GM18907 (cell line): ENCODE data around the gene ERLEC1.
"Not testable (repeated sequence)": the region's sequence is repeated elsewhere in the genome, so short reads cannot be mapped to it uniquely, and the experiment has no call there.

Source experiments
- ATAC-seq: cut with Tn5 transposase; IDR thresholded peaks from one replicate; pipeline ENCODE4 v1.9.1; 2021; ENCODE audit warnings: mild to moderate bottlenecking, moderate library complexity; ENCODE audit not compliant: unreplicated experiment

ERLEC1 gene

DNA sequence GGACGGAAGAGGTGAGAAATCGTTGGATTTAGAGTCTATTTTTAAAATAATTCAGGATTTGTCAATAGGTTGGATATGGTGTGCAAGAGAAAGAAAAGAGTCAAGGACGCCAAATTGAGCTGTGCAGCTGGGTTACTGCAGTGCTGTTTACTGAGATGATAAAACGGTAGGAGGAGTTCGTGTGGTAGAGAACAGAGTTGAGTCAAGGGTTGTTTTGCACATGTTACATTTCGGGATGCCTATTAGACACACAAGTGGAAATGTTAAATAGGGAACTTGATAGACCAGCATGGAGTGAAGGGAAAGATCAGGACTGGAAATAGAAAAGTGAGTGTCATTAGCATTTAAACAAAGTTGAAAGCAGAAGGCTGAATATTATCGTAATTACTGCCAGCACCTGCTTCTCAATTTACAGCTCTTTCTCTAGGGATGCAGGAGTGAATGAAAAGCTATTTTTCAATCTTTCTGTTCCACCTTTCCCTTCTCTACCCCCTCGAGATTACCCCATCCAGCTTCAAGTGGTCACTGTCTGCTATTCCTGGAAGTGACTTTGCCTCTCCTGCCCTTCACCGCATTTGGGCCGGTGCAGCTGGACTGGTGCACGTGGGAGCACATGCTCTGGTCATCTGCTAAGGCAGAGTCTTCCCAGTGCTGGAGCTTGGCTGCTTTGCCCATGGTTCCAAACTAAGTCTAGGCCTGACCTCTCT is 42.6 kb downstream of the ERLEC1 start:
- no peak for ATAC-seq

DNA sequence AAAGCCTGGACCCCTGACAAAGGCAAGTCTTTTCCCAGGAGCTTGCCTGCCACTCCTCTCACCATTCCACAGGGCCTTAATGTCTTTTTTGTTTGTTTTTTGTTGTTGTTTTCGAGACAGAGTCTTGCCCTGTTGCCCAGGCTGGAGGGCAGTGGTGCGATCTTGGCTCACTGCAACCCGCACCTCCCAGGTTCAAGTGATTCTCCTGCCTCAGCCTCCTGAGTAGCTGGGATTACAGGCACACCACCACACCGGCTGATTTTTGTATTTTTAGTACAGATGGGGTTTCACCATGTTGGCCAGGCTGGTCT is 43.1 kb downstream of the ERLEC1 start:
- ATAC-seq = not testable (repeated sequence)

GRCh38 chr2:53840580-53840979 is 53.7 kb downstream of the ERLEC1 start:
- ATAC-seq = no peak

- ATAC-seq = not testable (repeated sequence)
Observed at GRCh38 chr2:53841651-53842050, 54.8 kb downstream of the ERLEC1 start.

GRCh38 chr2:53842891-53843290 is 56.0 kb downstream of the ERLEC1 start:
- ATAC-seq = no peak

GRCh38 chr2:53843595-53843994 is 56.8 kb downstream of the ERLEC1 start:
- ATAC-seq = no peak

GRCh38 chr2:53848062-53848461 is 61.2 kb downstream of the ERLEC1 start:
- ATAC-seq = no peak

DNA sequence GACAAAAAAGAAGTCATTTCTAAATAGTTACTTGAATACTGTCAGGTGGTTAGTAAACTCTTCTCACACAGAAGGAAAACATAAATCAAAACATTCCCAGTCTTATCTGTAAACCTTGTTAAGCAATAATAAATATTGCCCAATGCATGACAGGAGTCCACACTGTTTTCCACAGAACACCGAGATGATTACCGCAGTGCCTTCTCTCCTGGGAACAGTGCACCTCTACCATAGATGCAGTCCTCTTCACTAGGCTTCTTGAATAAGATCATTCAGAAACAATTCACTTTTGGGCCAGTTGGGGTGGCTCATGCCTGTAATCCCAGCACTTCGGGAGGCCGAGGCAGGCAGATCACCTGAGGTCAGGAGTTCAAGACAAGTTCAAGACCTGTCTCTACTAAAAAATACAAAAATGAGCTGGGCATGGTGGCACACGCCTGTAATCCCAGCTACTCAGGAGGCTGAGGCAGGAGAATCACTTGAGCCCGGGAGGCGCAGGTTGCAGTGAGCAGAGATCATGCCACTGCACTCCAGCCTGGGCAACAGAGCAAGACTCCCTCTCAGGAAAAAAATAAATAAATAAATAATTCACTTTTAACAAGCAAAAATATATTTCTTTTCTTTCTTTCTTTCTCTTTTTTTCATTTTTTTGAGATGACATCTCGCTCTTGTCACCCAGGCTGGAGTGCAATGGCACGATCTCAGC is 64.4 kb downstream of the ERLEC1 start:
- ATAC-seq = not testable (repeated sequence)

- no peak for ATAC-seq
Observed at GRCh38 chr2:53852532-53852931, 65.7 kb downstream of the ERLEC1 start.

- ATAC-seq = no peak
Observed at GRCh38 chr2:53854678-53855077, 67.8 kb downstream of the ERLEC1 start.

- no peak for ATAC-seq
Observed at GRCh38 chr2:53856272-53856671, 69.4 kb downstream of the ERLEC1 start.

GRCh38 chr2:53859206-53860181 is 72.7 kb downstream of the ERLEC1 start, which contains the start of gene GPR75:
GPR75 (minus strand) TSS chr2:53859967; CDS start chr2:53854756, 5,211 bp downstream.
- ATAC-seq = no peak

DNA sequence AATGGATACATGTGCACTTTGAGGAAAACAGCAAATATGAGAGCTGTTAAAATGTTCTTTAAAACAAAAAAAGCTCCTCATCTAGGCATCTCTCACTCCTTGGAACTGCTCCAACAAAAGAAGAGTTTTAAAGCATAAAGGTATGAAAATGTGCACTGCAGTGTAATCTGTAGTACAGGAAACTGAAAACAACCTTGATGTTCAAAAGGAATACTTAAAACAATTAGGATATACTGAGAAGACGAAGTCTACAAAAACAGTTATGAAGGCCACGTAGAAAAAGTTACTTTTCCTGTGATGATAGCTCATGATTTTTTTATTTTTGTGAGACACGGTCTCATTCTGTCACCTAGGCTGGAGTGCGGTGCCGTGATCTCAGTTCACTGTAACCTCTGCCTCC is 75.0 kb downstream of the ERLEC1 start:
- no peak for ATAC-seq

DNA sequence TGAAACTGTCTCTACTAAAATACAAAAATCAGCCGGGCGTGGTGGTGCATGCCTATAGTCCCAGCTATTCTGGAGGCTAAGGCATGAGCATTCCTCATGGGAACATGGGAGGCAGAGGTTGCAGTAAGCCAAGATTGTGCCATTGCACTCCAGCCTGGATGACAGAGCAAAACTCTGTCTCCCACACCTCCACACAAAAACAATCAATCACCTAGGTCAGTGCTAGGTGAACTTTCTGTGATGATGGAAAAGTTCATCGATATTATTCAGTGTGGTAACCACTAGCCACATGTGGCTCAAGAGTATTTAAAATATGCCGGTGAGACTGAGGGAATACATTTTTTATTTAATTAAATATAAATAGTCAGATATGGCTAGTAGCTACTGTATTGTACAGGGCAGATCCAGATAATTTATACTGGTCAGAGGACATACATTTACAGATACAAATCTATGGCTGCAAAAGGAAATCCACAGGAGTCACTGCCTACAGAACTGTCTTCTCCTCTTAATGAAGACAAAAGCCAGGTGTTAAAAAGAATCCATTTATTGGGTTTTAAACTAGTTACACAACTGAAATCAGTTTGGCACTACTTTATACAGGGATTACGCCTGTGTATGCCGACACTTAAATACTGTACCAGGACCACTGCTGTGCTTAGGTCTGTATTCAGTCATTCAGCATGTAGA is 76.8 kb downstream of the ERLEC1 start:
- ATAC-seq = no peak

DNA sequence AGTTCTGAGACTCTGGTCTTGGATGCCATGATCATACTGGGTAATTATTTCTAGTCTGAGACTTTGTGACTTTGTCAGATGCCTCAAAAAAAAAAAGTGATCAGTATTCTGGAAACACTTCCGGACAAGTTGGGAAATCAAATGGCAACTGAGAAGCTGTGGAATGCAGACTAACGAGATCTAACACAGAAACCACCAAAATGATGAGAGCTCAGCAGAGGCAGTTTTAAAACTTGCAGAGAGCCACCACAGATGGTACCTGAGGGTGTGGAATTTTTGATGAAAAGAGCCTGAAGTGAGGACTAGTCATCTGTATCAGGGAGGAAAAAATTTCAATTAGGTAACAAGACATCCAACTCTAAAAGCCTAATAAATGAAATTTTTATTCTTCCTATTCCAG is 78.4 kb downstream of the ERLEC1 start:
- ATAC-seq = no peak

DNA sequence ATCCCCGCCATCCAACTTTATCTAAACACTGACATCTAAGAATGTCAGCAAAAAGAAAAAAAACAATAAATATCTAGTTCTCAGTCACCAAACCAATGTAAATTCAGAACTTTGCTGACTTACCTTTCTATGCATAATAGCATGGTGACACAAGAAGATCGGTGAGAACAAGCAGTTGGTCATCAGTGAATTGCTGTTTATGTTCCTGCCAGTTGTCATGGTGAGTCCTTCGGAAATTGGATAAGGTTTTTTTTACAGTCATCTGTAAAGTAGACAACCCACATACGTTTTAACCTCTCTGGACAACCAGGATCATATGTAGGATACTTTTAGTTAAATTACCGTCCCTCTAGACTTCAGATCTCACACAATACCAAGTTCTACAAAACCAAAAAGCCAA is 79.1 kb downstream of the ERLEC1 start:
- ATAC-seq = no peak

- no peak for ATAC-seq
Observed at GRCh38 chr2:53867169-53867568, 80.3 kb downstream of the ERLEC1 start.

- ATAC-seq = no peak
Observed at GRCh38 chr2:53867773-53868172, 80.9 kb downstream of the ERLEC1 start.
